Fibroblast of pulmonary artery (primary cell): ENCODE results near the gene BAIAP3.

Source experiments
- DNase-seq: peaks from one replicate; pipeline ENCODE4 v3.0.0-alpha.2; 2010; ENCODE audit warnings: low read depth
- H3K4me3 ChIP-seq: replicated peaks from 2 replicates; pipeline ENCODE4 v1.5.1; 2011; ENCODE audit warnings: low read depth, mild to moderate bottlenecking, control low read depth, low read length, moderate library complexity
- TF ChIP-seq, protein P1 (sequence below): IDR thresholded peaks from 2 replicates; pipeline ENCODE4 v1.5.1; 2011; ENCODE audit warnings: mild to moderate bottlenecking, control low read depth, low read length, inconsistent platforms; ENCODE audit errors: missing control alignments

Gene BAIAP3

DNA sequence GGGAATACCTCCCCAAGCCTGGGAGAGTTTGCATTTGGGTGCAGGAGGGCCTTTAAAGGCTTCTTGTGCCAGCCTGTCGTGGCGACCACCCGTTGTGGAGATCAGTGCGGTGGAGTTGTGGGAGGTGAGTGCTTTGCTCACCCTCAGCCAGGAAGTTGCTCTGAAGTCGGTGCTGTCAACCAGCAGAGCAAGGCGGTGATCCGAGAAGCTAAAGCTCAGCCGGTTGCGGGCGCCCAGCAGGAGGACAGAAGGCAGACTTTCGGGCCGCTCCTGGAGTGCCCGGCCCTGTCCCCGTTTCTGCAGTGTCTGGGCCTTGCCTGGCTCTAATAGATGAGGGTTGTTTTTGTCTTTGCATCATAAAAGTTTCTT, 22.6 kb upstream of the BAIAP3 start:
- TF ChIP-seq, protein P1, sequence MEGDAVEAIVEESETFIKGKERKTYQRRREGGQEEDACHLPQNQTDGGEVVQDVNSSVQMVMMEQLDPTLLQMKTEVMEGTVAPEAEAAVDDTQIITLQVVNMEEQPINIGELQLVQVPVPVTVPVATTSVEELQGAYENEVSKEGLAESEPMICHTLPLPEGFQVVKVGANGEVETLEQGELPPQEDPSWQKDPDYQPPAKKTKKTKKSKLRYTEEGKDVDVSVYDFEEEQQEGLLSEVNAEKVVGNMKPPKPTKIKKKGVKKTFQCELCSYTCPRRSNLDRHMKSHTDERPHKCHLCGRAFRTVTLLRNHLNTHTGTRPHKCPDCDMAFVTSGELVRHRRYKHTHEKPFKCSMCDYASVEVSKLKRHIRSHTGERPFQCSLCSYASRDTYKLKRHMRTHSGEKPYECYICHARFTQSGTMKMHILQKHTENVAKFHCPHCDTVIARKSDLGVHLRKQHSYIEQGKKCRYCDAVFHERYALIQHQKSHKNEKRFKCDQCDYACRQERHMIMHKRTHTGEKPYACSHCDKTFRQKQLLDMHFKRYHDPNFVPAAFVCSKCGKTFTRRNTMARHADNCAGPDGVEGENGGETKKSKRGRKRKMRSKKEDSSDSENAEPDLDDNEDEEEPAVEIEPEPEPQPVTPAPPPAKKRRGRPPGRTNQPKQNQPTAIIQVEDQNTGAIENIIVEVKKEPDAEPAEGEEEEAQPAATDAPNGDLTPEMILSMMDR, result no peak
- no peak for DNase-seq
- H3K4me3 ChIP-seq, result peak overlapping the region; percentile 85

DNA sequence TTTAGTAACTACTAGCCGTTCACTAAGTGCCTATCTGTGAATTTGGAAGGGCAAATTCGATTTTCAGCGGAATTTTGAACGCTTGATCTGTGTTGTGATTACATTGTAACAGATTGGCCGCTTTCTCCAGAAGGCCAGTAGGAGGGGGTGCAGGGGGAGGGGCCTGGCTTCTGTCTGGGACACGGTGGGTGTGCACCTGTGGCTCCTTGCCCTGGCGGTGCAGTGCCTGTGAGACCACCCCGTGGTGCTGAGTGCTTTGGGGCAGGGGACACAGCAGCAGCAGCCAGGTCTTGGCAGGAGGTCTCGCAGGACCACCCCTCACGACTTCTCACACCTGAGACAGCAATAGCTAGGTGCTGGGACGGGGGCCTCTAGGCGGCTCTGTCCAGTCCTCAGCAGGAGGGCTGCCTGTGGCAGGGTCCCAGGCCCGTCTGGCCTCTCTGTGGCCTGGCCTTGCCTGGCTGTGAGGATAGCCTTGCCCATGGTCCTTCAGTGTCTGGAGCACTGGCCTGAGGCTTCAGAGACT, 22.2 kb upstream of the BAIAP3 start:
- DNase-seq, result no peak
- TF ChIP-seq, protein P1, result no peak
- peak overlapping the region; percentile 85 for H3K4me3 ChIP-seq

DNA sequence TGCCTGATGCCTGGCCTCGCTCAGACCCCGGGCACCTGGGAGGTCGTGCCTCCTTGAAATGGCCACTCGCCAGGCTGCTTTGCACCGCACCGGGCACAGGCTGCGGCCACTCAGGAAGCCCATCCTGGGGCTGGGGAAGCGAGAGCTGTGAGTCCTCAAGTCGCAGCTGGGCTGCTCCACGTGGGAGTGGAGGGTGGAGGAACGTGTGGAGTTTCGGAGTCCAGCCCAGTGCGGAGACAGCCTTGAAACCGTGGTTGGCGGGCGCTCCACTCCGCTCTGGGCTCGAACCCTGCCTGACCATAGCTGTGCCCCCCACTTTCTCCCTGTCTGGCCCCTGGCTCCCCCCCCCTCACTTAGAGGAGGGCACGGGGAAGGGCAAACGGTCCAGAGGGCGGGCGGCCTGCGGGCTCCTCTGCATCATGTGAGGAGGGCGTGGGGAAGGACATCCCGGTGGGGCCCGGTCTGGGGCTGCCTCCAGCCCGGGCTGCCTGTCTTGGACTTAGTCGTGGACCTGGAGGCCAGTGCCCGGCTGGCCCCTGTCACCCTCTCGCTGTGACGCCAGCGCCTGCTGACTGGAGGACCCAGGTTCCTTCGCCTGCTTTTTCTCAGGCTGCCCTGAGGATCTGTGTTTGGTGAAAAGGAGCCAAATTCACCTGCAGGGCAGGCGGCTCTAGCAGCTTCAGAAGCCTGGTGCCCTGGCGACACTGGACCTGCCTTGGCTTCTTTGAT, 21.5 kb upstream of the BAIAP3 start:
- DNase-seq, result peak; percentile 35
- TF ChIP-seq, protein P1, result no peak
- peak overlapping the region; percentile 85 for H3K4me3 ChIP-seq

DNA sequence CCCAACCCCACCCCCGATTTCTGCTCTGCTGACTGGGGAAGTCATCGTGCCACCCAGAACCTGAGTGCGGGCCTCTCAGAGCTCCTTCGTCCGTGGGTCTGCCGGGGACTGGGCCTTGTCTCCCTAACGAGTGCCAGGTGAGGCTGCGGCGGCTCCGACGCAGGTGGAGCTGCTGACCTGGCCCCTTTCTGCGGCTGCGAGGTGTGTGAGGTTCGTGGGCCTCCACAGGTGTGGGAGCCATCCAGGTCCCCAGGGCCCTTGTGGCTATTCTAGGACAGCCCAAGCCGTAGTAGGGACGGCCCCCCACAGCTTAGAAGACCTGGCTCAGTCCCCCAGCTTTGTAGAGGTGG, 21.0 kb upstream of the BAIAP3 start:
- TF ChIP-seq, protein P1, result no peak
- DNase-seq, result no peak
- no peak overlapping the region for H3K4me3 ChIP-seq

DNA sequence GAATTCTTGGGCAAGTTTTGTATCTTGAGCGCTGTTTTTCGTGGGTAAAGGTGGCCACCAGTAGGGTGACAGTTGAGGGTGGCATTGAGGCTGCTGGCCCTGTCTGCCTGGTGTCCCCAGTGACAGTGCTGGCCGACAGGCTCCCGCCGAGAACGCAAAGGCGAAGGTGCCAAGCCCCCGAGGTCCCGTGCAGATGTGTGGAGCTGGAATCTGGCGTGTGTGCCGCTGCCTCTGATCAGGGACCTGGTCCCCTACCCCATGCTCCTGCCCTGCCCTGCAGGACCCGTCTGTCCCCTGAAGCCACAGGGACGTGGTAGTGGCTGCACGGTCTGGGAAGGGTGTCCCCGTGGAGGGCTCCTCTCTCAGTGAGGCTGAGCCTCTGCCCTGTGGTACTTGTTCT, 20.5 kb upstream of the BAIAP3 start:
- no peak for DNase-seq
- no peak overlapping the region for H3K4me3 ChIP-seq
- TF ChIP-seq, protein P1, result no peak

DNA sequence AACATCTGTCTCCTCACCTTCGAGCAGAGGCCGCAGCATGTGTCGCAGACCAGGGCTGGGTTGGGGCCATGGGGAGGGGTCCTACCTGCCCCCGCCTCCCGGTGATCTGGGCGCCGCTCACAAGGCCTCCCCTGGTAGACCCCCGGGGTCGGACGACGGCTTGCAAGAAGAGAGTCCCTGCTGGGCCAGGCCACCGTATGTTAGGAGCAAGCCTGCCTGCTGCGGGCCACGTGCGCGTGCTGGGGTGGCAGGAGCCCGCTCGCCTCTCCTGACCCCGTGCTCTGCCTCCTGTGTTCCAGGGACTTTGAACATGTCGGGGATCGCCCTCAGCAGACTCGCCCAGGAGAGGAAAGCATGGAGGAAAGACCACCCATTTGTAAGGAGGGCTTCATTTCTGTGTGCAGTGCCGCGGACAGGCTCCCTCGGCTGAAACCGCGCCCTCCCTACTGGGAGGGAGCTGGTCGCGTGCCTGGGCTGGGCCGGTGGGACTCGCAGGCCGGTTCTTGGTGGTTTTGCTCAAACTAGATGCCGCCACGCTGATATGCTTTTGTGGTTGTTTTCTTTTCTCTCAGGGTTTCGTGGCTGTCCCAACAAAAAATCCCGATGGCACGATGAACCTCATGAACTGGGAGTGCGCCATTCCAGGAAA, 19.6 kb upstream of the BAIAP3 start:
- TF ChIP-seq, protein P1, result no peak
- DNase-seq, result no peak
- H3K4me3 ChIP-seq, result no peak overlapping the region
